PC-9 (cell line): Measurements from ENCODE around the gene COL4A6. TPM values are rescaled to one million over a fixed set of nuclear protein-coding genes. Genes with fewer than 3 reads are reported as not detected.

Source experiments
- BruUV-seq: library from RNA; stranded (reverse); fragments of 400-500 nt; replicated peaks from 2 replicates; lab custom pipeline; 2021; lab: Mats Ljungman, UMichigan
- CTCF ChIA-PET: fragments of 300-600 bp; sonication (Branson Sonifier 250); formaldehyde crosslinking; loops from one replicate; lab custom pipeline; 2022; ENCODE audit warnings: antibody characterized with exemption; lab: Charles Lee
- POLR2A ChIA-PET: fragments of 300-600 bp; sonication (Branson Sonifier 250); formaldehyde crosslinking; loops from one replicate; lab custom pipeline; 2022; ENCODE audit warnings: antibody characterized with exemption; ENCODE audit not compliant: unreplicated experiment; lab: Charles Lee
- DNase-seq, 2 experiments: peaks; one replicate each; pipeline versions ENCODE4 v3.0.0 to v3.0.0-alpha.2; 2015 to 2022; ENCODE audit warnings: mixed read lengths in 1 of 2
- H2AFZ ChIP-seq: fragments of 200-600 bp; sonication (generic); 2 replicates; pipeline ENCODE4 v1.8.1; 2017; ENCODE audit warnings: antibody characterized with exemption
- H3F3A ChIP-seq: fragments of 200-600 bp; sonication (generic); 2 replicates; pipeline ENCODE4 v1.8.1; 2017; ENCODE audit warnings: antibody characterized with exemption, mild to moderate bottlenecking, low read depth; ENCODE audit not compliant: insufficient read depth
- H3K27ac ChIP-seq: fragments of 200-600 bp; sonication (generic); 2 replicates; pipeline ENCODE4 v1.6.1; 2016; ENCODE audit warnings: mixed run types
- H3K27me3 ChIP-seq: fragments of 200-600 bp; sonication (generic); 2 replicates; pipeline ENCODE4 v1.6.1; 2016; ENCODE audit warnings: low read depth, mixed run types; ENCODE audit not compliant: insufficient read depth
- H3K36me3 ChIP-seq: fragments of 200-600 bp; sonication (generic); 2 replicates; pipeline ENCODE4 v1.6.1; 2016; ENCODE audit warnings: low read depth, mixed run types
- H3K4me1 ChIP-seq: fragments of 200-600 bp; sonication (generic); replicated peaks from 2 replicates; pipeline ENCODE4 v1.6.1; 2016; ENCODE audit warnings: mixed run types; ENCODE audit not compliant: insufficient read depth
- H3K4me2 ChIP-seq: fragments of 200-600 bp; sonication (generic); 2 replicates; pipeline ENCODE4 v1.6.1; 2017; ENCODE audit warnings: mixed run types
- H3K4me3 ChIP-seq: fragments of 200-600 bp; sonication (generic); 2 replicates; pipeline ENCODE4 v1.6.1; 2016; ENCODE audit warnings: mixed run types
- H3K79me2 ChIP-seq: fragments of 200-600 bp; sonication (generic); 2 replicates; pipeline ENCODE4 v1.6.1; 2017; ENCODE audit warnings: low read depth, mixed run types
- H3K9me2 ChIP-seq: fragments of 200-600 bp; sonication (generic); 2 replicates; pipeline ENCODE4 v1.8.1; 2017; ENCODE audit warnings: mild to moderate bottlenecking; ENCODE audit not compliant: insufficient read depth
- H3K9me3 ChIP-seq: fragments of 200-600 bp; sonication (generic); 2 replicates; pipeline ENCODE4 v1.8.1; 2016; ENCODE audit warnings: low read depth; ENCODE audit not compliant: insufficient read depth
- H4K20me1 ChIP-seq: fragments of 200-600 bp; sonication (generic); 2 replicates; pipeline ENCODE4 v1.8.1; 2017; ENCODE audit not compliant: insufficient read depth
- EZH2 ChIP-seq: fragments of 200-600 bp; sonication (generic); IDR thresholded peaks from 2 replicates; pipeline ENCODE4 v1.8.0; 2017; ENCODE audit warnings: antibody characterized with exemption, low read depth
- intact Hi-C: fragments of 100-400 bp; cut with micrococcal nuclease; formaldehyde crosslinking; loops from one replicate; pipeline ENCODE4 v1.10.0; 2022; ENCODE audit not compliant: unreplicated experiment
- total RNA-seq: library from RNA; stranded (reverse); gene quantifications from 2 replicates; pipeline ENCODE4 v1.2.3, GENCODE V29; 2021
- TF ChIP-seq, protein P1 (sequence below): fragments of 200-600 bp; sonication (generic); conservative IDR thresholded peaks from 2 replicates; pipeline ENCODE4 v1.6.1; 2017; ENCODE audit warnings: mixed run types, antibody characterized with exemption, mild to moderate bottlenecking, moderate library complexity

COL4A6 gene
- total RNA-seq, 1 experiment from 2014 or later: 15.5 TPM

DNA sequence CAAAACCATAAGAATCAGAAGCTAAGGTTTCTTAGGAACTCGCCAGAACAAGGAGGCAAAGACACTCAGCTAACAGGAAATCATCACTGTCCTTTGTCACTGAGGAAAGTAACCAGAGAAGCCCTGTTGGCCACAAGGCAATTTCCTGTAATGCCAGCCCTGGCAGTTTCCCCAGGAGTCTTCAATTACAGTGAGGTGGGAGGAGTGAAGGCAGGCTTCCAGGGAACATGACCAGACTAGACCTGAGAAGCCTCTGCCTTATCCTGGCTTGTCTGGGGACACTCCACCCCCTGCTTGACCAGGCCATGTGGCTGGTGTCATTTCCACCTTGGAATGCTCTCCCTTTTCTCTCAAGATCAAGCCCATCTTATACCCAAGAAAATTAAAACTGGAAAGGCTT is 125.3 kb downstream of the COL4A6 start:
- Histone ChIP-seq H3K9me2 (no peaks in the 10 kb centered on the region), H3K9me3 (no peaks in the 10 kb centered on the region), H3K79me2 (no peaks in the 10 kb centered on the region), H3F3A (no peaks in the 10 kb centered on the region), H3K4me1 (peaks cover 22% of the 10 kb centered on the region; the same call in 1 of the 2 replicates), H3K27ac (0 out of 2 replicates have a peak overlapping the region, but pooled peaks have one; percentile 18), H3K4me3 (no peak overlapping the region), H3K36me3 (no peaks in the 10 kb centered on the region), H2AFZ (0 out of 2 replicates have a peak overlapping the region, but pooled peaks have one; percentile 28), H3K27me3 (no peaks in the 10 kb centered on the region), H3K4me2 (no peak overlapping the region), H4K20me1 (no peaks in the 10 kb centered on the region)
- DNase-seq: peak; percentile 68 to 84
- no TSS peak for BruUV-seq
- intact Hi-C loops: loop anchor here (1.0 to 2.0 kb wide), 2 partner anchors 83 to 126 kb away; partner anchors contain the start of genes COL4A5 and COL4A6
- ChIA-PET POLR2A (no interaction called here), CTCF (interaction anchor here (0.6 kb wide), 1 partner anchor 321 kb away, joined by 4 read pairs; no protein-coding TSS in a partner anchor)
- no peak for TF ChIP-seq EZH2
- TF ChIP-seq, protein P1, sequence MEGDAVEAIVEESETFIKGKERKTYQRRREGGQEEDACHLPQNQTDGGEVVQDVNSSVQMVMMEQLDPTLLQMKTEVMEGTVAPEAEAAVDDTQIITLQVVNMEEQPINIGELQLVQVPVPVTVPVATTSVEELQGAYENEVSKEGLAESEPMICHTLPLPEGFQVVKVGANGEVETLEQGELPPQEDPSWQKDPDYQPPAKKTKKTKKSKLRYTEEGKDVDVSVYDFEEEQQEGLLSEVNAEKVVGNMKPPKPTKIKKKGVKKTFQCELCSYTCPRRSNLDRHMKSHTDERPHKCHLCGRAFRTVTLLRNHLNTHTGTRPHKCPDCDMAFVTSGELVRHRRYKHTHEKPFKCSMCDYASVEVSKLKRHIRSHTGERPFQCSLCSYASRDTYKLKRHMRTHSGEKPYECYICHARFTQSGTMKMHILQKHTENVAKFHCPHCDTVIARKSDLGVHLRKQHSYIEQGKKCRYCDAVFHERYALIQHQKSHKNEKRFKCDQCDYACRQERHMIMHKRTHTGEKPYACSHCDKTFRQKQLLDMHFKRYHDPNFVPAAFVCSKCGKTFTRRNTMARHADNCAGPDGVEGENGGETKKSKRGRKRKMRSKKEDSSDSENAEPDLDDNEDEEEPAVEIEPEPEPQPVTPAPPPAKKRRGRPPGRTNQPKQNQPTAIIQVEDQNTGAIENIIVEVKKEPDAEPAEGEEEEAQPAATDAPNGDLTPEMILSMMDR: no peak

DNA sequence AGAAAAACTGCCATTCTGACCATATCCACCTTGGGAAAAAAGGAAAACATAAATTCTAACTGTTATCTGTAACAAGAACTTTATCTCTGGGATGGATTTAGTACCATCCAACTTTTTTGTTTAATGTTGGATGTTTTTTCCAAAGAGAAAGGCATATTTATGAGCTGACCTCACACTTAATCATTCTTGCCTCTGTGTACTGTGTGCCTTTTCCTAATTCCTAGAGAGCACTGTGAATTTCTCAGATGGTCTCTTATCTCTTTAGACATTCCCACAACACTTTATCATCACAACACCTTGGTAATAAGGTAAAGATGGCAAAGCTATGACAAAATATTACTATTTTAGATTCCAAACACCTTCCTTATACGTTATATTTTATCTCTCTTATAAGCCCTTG is 126.2 kb downstream of the COL4A6 start:
- Histone ChIP-seq H3K4me2 (no peak overlapping the region), H2AFZ (no peak overlapping the region), H3K79me2 (no peaks in the 10 kb centered on the region), H3K27ac (no peak overlapping the region), H4K20me1 (no peaks in the 10 kb centered on the region), H3K27me3 (no peaks in the 10 kb centered on the region), H3F3A (no peaks in the 10 kb centered on the region), H3K4me1 (peaks cover 22% of the 10 kb centered on the region; the same call in 1 of the 2 replicates), H3K9me3 (no peaks in the 10 kb centered on the region), H3K4me3 (no peak overlapping the region), H3K36me3 (no peaks in the 10 kb centered on the region), H3K9me2 (no peaks in the 10 kb centered on the region)
- ChIA-PET CTCF (no interaction called here), POLR2A (no interaction called here)
- no peak for DNase-seq
- TF ChIP-seq, protein P1: no peak
- no peak for TF ChIP-seq EZH2
- intact Hi-C loops: loop anchor here (2.0 kb wide), 1 partner anchor 127 kb away; the partner anchor contains the start of genes COL4A5 and COL4A6
- no TSS peak for BruUV-seq

DNA sequence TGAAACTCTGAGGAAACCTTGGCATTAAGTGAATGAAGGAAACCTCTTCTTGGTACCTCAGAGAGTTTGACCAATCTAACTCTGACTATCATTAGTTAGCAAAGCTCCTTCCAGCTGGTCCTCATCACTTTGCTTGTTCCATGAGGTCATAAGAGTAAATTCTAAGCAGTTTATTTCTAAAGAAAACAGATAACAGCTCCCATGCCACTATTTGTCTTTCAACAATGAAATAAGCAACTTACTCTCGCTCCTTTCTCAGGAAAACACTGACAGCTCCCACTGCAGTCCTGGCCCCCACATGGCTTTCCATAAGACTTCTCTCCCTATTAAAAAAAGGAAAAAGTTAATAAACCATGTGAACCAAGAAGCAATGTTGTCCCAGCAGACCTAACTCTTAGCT is 127.7 kb downstream of the COL4A6 start:
- ChIA-PET POLR2A (no interaction called here), CTCF (interaction anchor here (0.6 kb wide), 1 partner anchor 93 kb away, joined by 3 read pairs; no protein-coding TSS in a partner anchor)
- H4K20me1 ChIP-seq: no peaks in the 10 kb centered on the region
- intact Hi-C loops: no loop called here
- H3K27ac ChIP-seq: no peak overlapping the region
- no peak for DNase-seq
- no peak for TF ChIP-seq EZH2
- TF ChIP-seq, protein P1: no peak
- H3F3A ChIP-seq: no peaks in the 10 kb centered on the region
- BruUV-seq: no TSS peak
- no peaks in the 10 kb centered on the region for H3K9me3 ChIP-seq
- H3K4me3 ChIP-seq: no peak overlapping the region
- no peaks in the 10 kb centered on the region for H3K27me3 ChIP-seq
- H3K79me2 ChIP-seq: no peaks in the 10 kb centered on the region
- no peaks in the 10 kb centered on the region for H3K36me3 ChIP-seq
- H2AFZ ChIP-seq: no peak overlapping the region
- peaks cover 22% of the 10 kb centered on the region; the same call in 1 of the 2 replicates for H3K4me1 ChIP-seq
- no peak overlapping the region for H3K4me2 ChIP-seq
- H3K9me2 ChIP-seq: no peaks in the 10 kb centered on the region
